Endothelial cell of umbilical vein (primary cell): ENCODE data around the gene SRGAP1. TPM values are rescaled to one million over a fixed set of nuclear protein-coding genes. Genes with fewer than 3 reads are reported as not detected.

Experiments
- BruUV-seq: library from RNA; stranded (reverse); fragments of 400-500 nt; replicated peaks from 2 replicates; lab custom pipeline; 2021; lab: Mats Ljungman, UMichigan
- CTCF ChIA-PET: fragments of 300-600, 350-600 bp; sonication (Branson Sonifier 250); formaldehyde crosslinking; loops from one replicate; lab custom pipeline; 2021; ENCODE audit warnings: antibody characterized with exemption, inconsistent platforms; lab: Charles Lee
- POLR2A ChIA-PET: fragments of 300-600, 350-600 bp; sonication (Branson Sonifier 250); formaldehyde crosslinking; loops from one replicate; lab custom pipeline; 2021; ENCODE audit warnings: antibody characterized with exemption, inconsistent platforms; lab: Charles Lee
- DNase-seq: peaks from one replicate; pipeline ENCODE4 v3.0.0-alpha.2; 2011; ENCODE audit warnings: low read depth, low spot score
- FAIRE-seq: peaks from 2 replicates; lab custom pipeline; 2011; peaks lifted over from hg19 to GRCh38; lab: Jason Lieb, UNC
- H2AFZ ChIP-seq: 2 replicates; pipeline ENCODE4 v1.6.0; 2012; ENCODE audit warnings: low read depth, low read length, control low read depth, inconsistent platforms
- H3K27ac ChIP-seq: 2 replicates; pipeline ENCODE4 v1.5.1; 2011; ENCODE audit warnings: low read depth, mild to moderate bottlenecking, control low read depth, low read length, moderate library complexity; ENCODE audit not compliant: insufficient read depth
- H3K27me3 ChIP-seq, 2 experiments: 2 replicates each; pipeline versions ENCODE4 v1.6.0 to v1.6.1; 2011; ENCODE audit warnings: low read length in 2 of 2, mixed read lengths in 1 of 2; ENCODE audit not compliant: control insufficient read depth in 2 of 2, insufficient read depth in 2 of 2
- H3K36me3 ChIP-seq, 2 experiments: 2 replicates in 1 of 2; 3 replicates in 1 of 2; pipeline ENCODE4 v1.5.1; 2011; ENCODE audit warnings: low read length in 2 of 2, mild to moderate bottlenecking in 1 of 2, moderate library complexity in 1 of 2; ENCODE audit not compliant: control insufficient read depth in 2 of 2, insufficient read depth in 2 of 2; ENCODE audit errors: extremely low read depth in 1 of 2
- H3K4me1 ChIP-seq: 3 replicates; pipeline ENCODE4 v1.5.1; 2011; ENCODE audit warnings: mild to moderate bottlenecking, low read length; ENCODE audit not compliant: control insufficient read depth, insufficient read depth; ENCODE audit errors: extremely low read depth
- H3K4me2 ChIP-seq: 2 replicates; pipeline ENCODE4 v1.6.1; 2011; ENCODE audit warnings: low read length, control low read depth, mixed read lengths; ENCODE audit not compliant: insufficient read depth
- H3K4me3 ChIP-seq, 3 experiments: fragments of 200-600 bp in 1 of 3; sonication (generic), shearing (Covaris generic) in 1 of 3; replicated peaks in 1 of 3; 2 replicates each; pipeline ENCODE4 v1.5.1; 2011 to 2016; ENCODE audit warnings: control low read depth in 3 of 3, low read length in 3 of 3, mild to moderate bottlenecking in 2 of 3, inconsistent platforms in 1 of 3, low read depth in 1 of 3, moderate library complexity in 1 of 3; ENCODE audit not compliant: insufficient read depth in 1 of 3
- H3K79me2 ChIP-seq: 2 replicates; pipeline ENCODE4 v1.6.0; 2012; ENCODE audit warnings: low read length, inconsistent platforms; ENCODE audit not compliant: control insufficient read depth, insufficient read depth
- H3K9ac ChIP-seq: replicated peaks from 2 replicates; pipeline ENCODE3; 2011; ENCODE audit warnings: low read length, control low read depth; ENCODE audit not compliant: insufficient read depth; ENCODE audit errors: extremely low read depth
- H3K9me1 ChIP-seq: replicated peaks from 3 replicates; pipeline ENCODE4 v1.6.0; 2011; ENCODE audit warnings: mild to moderate bottlenecking, low read length; ENCODE audit not compliant: control insufficient read depth, insufficient read depth; ENCODE audit errors: extremely low read depth
- H3K9me3 ChIP-seq: replicated peaks from 2 replicates; pipeline ENCODE4 v1.5.1; 2012; ENCODE audit warnings: low read length, inconsistent platforms; ENCODE audit not compliant: control insufficient read depth, insufficient read depth
- H4K20me1 ChIP-seq: replicated peaks from 2 replicates; pipeline ENCODE3; 2011; ENCODE audit warnings: mild to moderate bottlenecking, low read length; ENCODE audit not compliant: control insufficient read depth, insufficient read depth; ENCODE audit errors: extremely low read depth
- CTCF ChIP-seq, 2 donors: IDR thresholded peaks; 1 replicate in 1 of 2; 2 replicates in 1 of 2; pipeline ENCODE4 v1.5.1; 2011; ENCODE audit warnings: low read length in 2 of 2, mild to moderate bottlenecking in 2 of 2, moderate library complexity in 2 of 2, control low read depth in 1 of 2, inconsistent platforms in 1 of 2, low read depth in 1 of 2; ENCODE audit not compliant: insufficient read depth in 1 of 2; ENCODE audit errors: extremely low read depth in 1 of 2
- EZH2 ChIP-seq: IDR thresholded peaks from 2 replicates; pipeline ENCODE4 v1.6.1; 2012; ENCODE audit warnings: borderline replicate concordance, low read depth, mild to moderate bottlenecking, moderate library complexity, low read length, inconsistent platforms; ENCODE audit not compliant: severe bottlenecking
- FOS ChIP-seq: IDR thresholded peaks from 2 replicates; pipeline ENCODE4 v1.6.1; 2011; ENCODE audit warnings: mild to moderate bottlenecking, low read length, moderate library complexity, borderline replicate concordance; ENCODE audit not compliant: insufficient read depth
- GATA2 ChIP-seq: IDR thresholded peaks from 2 replicates; pipeline ENCODE4 v1.7.0; 2011; ENCODE audit warnings: low read depth, mild to moderate bottlenecking, moderate library complexity, mixed read lengths, low read length; ENCODE audit not compliant: insufficient read length, insufficient read depth
- JUN ChIP-seq: IDR thresholded peaks from 2 replicates; pipeline ENCODE4 v1.6.1; 2011; ENCODE audit warnings: borderline replicate concordance, low read depth; ENCODE audit not compliant: insufficient read length, insufficient read depth
- MYC ChIP-seq: IDR thresholded peaks from one replicate; pipeline ENCODE4 v1.6.1; 2011; ENCODE audit warnings: mild to moderate bottlenecking, low read depth, low read length
- POLR2A ChIP-seq: IDR thresholded peaks from 2 replicates; pipeline ENCODE4 v1.6.1; 2012; ENCODE audit warnings: low read depth, mild to moderate bottlenecking, control low read depth, low read length
- POLR2AphosphoS5 ChIP-seq: IDR thresholded peaks from 2 replicates; pipeline ENCODE4 v1.6.1; 2012; ENCODE audit warnings: low read depth, mild to moderate bottlenecking, control low read depth, low read length, moderate library complexity; ENCODE audit not compliant: insufficient read depth
- dilution Hi-C: fragments of 300-500 bp; cut with MboI; formaldehyde crosslinking; loops from one replicate; pipeline ENCODE4 v1.15.0; 2019; ENCODE audit warnings: low sequenced_read_pairs; ENCODE audit not compliant: extremely low pct_ligation_motif_present
- intact Hi-C: fragments of 100-400 bp; cut with micrococcal nuclease; formaldehyde crosslinking; loops from one replicate; pipeline ENCODE4 v1.10.0; 2022
- polyA plus RNA-seq, 4 experiments: library from polyadenylated mRNA; depleted of rRNA in 3 of 4; stranded (reverse) in 3 of 4; unstranded in 1 of 4; fragments of >200 nt; gene quantifications; 2 replicates each; pipeline versions ENCODE4 v1.2.1 to v1.2.3, GENCODE V29; 2011 to 2012; ENCODE audit warnings: missing spikeins in 1 of 4
- total RNA-seq: library from RNA; stranded (reverse); gene quantifications from 2 replicates; pipeline ENCODE4 v1.2.3, GENCODE V29; 2021
- TF ChIP-seq, protein P1 (sequence below): IDR thresholded peaks from 2 replicates; pipeline ENCODE4 v1.6.1; 2011; ENCODE audit not compliant: insufficient read depth, insufficient read length

The SRGAP1 gene
- total and polyA plus RNA-seq, 2 donors (not counting 3 experiments of a cell fraction or from before 2014, with no cell fraction given), result 4.9 to 16.3 TPM

- H4K20me1 ChIP-seq, result no peaks in the 10 kb centered on the region
- BruUV-seq, result no TSS peak
- intact Hi-C loops (no loop called here), dilution Hi-C loops (no loop called here)
- H3K27me3 ChIP-seq, result no peaks in the 10 kb centered on the region
- FAIRE-seq (no peak), DNase-seq (no peak)
- peaks cover 2% of the 10 kb centered on the region for H3K4me1 ChIP-seq
- no peak overlapping the region for H3K27ac ChIP-seq
- no peaks in the 10 kb centered on the region for H3K36me3 ChIP-seq
- ChIA-PET POLR2A (no interaction called here), CTCF (interaction anchor here (1.5 kb wide), 1 partner anchor 9 kb away, joined by 3 read pairs; no protein-coding TSS in a partner anchor)
- H3K79me2 ChIP-seq, result peaks cover 2% of the 10 kb centered on the region
- TF ChIP-seq EZH2 (no peak), MYC (no peak), CTCF (IDR thresholded peaks at IDR 0.05; ENCODE audit: extremely low read depth in 1 of 2, insufficient read depth in 1 of 2, low read depth in 1 of 2, low read length in 2 of 2) (no peak), JUN (no peak), POLR2A (no peak), POLR2AphosphoS5 (no peak), FOS (no peak), GATA2 (no peak)
- TF ChIP-seq, protein P1, sequence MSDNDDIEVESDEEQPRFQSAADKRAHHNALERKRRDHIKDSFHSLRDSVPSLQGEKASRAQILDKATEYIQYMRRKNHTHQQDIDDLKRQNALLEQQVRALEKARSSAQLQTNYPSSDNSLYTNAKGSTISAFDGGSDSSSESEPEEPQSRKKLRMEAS, result no peak
- no peaks in the 10 kb centered on the region for H3K9me1 ChIP-seq
- no peak overlapping the region for H3K4me2 ChIP-seq
- H3K9ac ChIP-seq, result no peak overlapping the region
- H3K4me3 ChIP-seq, result no peak overlapping the region
- H3K9me3 ChIP-seq, result no peaks in the 10 kb centered on the region
- no peak overlapping the region for H2AFZ ChIP-seq
Measured at GRCh38 chr12:63927511-63927910, 83.0 kb downstream of the SRGAP1 start.
